ENCODE results near the gene CHST1. TPM values are rescaled to one million over a fixed set of nuclear protein-coding genes. Genes with fewer than 3 reads are reported as not detected.

The CHST1 gene
- total and polyA plus RNA-seq, 2 experiments from 2014 or later: 0.84 to 2.7 TPM

DNA sequence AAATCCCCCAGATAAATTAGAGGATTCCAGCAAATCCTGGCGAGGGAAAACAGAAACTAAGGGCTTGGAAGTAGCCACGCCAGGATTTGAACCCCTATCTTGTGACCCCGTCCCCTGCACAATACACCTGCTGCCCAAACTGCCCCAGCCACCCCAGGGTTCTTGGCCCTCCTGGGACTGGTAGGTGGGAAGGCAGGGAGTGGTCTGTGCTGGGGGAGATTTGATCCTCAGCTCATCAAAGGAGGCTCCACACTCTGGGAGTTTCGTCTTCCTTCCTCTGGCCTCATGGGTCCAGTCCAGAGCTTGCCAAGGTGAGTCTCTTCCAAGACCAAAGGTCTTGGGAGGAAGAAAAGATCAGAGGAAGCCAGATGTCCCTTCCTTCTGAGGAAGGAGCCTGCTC is 4.5 kb upstream of the CHST1 start (continued):
- TF ChIP-seq, protein P1, sequence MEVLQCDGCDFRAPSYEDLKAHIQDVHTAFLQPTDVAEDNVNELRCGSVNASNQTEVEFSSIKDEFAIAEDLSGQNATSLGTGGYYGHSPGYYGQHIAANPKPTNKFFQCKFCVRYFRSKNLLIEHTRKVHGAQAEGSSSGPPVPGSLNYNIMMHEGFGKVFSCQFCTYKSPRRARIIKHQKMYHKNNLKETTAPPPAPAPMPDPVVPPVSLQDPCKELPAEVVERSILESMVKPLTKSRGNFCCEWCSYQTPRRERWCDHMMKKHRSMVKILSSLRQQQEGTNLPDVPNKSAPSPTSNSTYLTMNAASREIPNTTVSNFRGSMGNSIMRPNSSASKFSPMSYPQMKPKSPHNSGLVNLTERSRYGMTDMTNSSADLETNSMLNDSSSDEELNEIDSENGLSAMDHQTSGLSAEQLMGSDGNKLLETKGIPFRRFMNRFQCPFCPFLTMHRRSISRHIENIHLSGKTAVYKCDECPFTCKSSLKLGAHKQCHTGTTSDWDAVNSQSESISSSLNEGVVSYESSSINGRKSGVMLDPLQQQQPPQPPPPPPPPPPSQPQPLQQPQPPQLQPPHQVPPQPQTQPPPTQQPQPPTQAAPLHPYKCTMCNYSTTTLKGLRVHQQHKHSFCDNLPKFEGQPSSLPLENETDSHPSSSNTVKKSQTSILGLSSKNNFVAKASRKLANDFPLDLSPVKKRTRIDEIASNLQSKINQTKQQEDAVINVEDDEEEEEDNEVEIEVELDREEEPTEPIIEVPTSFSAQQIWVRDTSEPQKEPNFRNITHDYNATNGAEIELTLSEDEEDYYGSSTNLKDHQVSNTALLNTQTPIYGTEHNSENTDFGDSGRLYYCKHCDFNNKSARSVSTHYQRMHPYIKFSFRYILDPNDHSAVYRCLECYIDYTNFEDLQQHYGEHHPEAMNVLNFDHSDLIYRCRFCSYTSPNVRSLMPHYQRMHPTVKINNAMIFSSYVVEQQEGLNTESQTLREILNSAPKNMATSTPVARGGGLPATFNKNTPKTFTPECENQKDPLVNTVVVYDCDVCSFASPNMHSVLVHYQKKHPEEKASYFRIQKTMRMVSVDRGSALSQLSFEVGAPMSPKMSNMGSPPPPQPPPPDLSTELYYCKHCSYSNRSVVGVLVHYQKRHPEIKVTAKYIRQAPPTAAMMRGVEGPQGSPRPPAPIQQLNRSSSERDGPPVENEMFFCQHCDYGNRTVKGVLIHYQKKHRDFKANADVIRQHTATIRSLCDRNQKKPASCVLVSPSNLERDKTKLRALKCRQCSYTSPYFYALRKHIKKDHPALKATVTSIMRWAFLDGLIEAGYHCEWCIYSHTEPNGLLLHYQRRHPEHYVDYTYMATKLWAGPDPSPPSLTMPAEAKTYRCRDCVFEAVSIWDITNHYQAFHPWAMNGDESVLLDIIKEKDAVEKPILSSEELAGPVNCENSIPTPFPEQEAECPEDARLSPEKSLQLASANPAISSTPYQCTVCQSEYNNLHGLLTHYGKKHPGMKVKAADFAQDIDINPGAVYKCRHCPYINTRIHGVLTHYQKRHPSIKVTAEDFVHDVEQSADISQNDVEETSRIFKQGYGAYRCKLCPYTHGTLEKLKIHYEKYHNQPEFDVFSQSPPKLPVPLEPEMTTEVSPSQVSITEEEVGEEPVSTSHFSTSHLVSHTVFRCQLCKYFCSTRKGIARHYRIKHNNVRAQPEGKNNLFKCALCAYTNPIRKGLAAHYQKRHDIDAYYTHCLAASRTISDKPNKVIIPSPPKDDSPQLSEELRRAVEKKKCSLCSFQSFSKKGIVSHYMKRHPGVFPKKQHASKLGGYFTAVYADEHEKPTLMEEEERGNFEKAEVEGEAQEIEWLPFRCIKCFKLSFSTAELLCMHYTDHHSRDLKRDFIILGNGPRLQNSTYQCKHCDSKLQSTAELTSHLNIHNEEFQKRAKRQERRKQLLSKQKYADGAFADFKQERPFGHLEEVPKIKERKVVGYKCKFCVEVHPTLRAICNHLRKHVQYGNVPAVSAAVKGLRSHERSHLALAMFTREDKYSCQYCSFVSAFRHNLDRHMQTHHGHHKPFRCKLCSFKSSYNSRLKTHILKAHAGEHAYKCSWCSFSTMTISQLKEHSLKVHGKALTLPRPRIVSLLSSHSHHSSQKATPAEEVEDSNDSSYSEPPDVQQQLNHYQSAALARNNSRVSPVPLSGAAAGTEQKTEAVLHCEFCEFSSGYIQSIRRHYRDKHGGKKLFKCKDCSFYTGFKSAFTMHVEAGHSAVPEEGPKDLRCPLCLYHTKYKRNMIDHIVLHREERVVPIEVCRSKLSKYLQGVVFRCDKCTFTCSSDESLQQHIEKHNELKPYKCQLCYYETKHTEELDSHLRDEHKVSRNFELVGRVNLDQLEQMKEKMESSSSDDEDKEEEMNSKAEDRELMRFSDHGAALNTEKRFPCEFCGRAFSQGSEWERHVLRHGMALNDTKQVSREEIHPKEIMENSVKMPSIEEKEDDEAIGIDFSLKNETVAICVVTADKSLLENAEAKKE (CRISPR knock-in tag; IDR thresholded peaks at IDR 0.05): no peak
- TF ChIP-seq EZH2 (IDR thresholded peaks at IDR 0.05; ENCODE audit: low read depth, unreplicated experiment): no peak
- no peak for TF ChIP-seq NANOG (IDR thresholded peaks at IDR 0.05; ENCODE audit: borderline replicate concordance)
- no peak for TF ChIP-seq ZNF114 (CRISPR knock-in tag; IDR thresholded peaks at IDR 0.05)
- no peak for TF ChIP-seq CREB1 (CRISPR knock-in tag; IDR thresholded peaks at IDR 0.05; ENCODE audit: low read depth)
- TF ChIP-seq STAT1 (IDR thresholded peaks at IDR 0.05; ENCODE audit: unreplicated experiment): no peak

- Histone ChIP-seq H3F3A (replicated peaks; ENCODE audit: low read depth) (no peaks in the 10 kb centered on the region), H3K36me3 (ENCODE audit: insufficient read depth) (no peaks in the 10 kb centered on the region), H3K4me1 (ENCODE audit: insufficient read depth) (peaks cover 2% of the 10 kb centered on the region), H3K27ac (ENCODE audit: low read depth) (no peak overlapping the region), H3K9me2 (ENCODE audit: insufficient read depth) (no peaks in the 10 kb centered on the region), H4K20me1 (replicated peaks; ENCODE audit: insufficient read depth) (no peaks in the 10 kb centered on the region), H3K27me3 (ENCODE audit: insufficient read depth) (peaks cover 29% of the 10 kb centered on the region), H3K4me3 (no peak overlapping the region), H3K4me2 (no peak overlapping the region), H3K79me2 (replicated peaks; ENCODE audit: insufficient read depth) (no peaks in the 10 kb centered on the region), H2AFZ (no peak overlapping the region)
- DNase-seq (ENCODE audit: low spot score) (no peak), ATAC-seq (no peak)
- peaks cover 10% of the 10 kb centered on the region for H3K4me1 Mint-ChIP-seq
- no peaks in the 10 kb centered on the region for H3K36me3 Mint-ChIP-seq (ENCODE audit: low read depth)
- no peak overlapping the region for H3K4me3 Mint-ChIP-seq
- no peaks in the 10 kb centered on the region for H3K9me3 Mint-ChIP-seq
- no peak overlapping the region for H3K27ac Mint-ChIP-seq
- H3K27me3 Mint-ChIP-seq (ENCODE audit: insufficient read depth, low read depth, poor library complexity): peaks cover 30% of the 10 kb centered on the region
- TF ChIP-seq POLR2AphosphoS5 (IDR thresholded peaks at IDR 0.05; ENCODE audit: low read depth) (no peak), ETS1 (IDR thresholded peaks at IDR 0.05) (no peak), REST (IDR thresholded peaks at IDR 0.05; ENCODE audit: unreplicated experiment) (no peak)
- TF ChIP-seq, protein P2, sequence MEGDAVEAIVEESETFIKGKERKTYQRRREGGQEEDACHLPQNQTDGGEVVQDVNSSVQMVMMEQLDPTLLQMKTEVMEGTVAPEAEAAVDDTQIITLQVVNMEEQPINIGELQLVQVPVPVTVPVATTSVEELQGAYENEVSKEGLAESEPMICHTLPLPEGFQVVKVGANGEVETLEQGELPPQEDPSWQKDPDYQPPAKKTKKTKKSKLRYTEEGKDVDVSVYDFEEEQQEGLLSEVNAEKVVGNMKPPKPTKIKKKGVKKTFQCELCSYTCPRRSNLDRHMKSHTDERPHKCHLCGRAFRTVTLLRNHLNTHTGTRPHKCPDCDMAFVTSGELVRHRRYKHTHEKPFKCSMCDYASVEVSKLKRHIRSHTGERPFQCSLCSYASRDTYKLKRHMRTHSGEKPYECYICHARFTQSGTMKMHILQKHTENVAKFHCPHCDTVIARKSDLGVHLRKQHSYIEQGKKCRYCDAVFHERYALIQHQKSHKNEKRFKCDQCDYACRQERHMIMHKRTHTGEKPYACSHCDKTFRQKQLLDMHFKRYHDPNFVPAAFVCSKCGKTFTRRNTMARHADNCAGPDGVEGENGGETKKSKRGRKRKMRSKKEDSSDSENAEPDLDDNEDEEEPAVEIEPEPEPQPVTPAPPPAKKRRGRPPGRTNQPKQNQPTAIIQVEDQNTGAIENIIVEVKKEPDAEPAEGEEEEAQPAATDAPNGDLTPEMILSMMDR (conservative IDR thresholded peaks at IDR 0.05; ENCODE audit: low read depth in 2 of 2): no peak
Observed at GRCh38 chr11:45669146-45669545, 3.7 kb upstream of the CHST1 start.

Data from GM23338 (cell line).